ENCODE results near the gene PCSK5.

Gene PCSK5

DNA sequence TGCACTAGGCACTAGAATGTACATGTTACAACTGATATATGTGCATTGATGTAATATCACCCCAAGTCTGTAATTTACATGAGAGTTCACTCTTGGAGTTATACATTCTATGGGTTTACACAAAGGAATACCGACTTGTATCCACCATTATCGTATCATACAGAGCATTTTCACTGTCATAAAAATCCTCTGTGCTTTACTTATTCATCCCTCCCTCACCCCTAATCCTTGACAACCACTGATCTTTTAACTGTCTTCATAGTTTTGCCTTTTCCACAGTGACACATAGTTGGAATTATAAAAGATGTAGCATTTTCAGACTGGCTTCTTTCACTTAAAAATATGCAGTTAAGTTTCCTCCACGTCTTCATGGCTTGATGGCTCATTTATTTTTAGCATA, 514.9 kb downstream of the PCSK5 start:
- no peaks in the 10 kb centered on the region for H3K36me3 Mint-ChIP-seq
- no peak overlapping the region for H3K27ac Mint-ChIP-seq
- no peaks in the 10 kb centered on the region for H3K27me3 Mint-ChIP-seq
- no peak overlapping the region for H3K4me3 Mint-ChIP-seq
- peaks cover 11% of the 10 kb centered on the region for H3K4me1 Mint-ChIP-seq
- H3K9me3 Mint-ChIP-seq: no peaks in the 10 kb centered on the region

DNA sequence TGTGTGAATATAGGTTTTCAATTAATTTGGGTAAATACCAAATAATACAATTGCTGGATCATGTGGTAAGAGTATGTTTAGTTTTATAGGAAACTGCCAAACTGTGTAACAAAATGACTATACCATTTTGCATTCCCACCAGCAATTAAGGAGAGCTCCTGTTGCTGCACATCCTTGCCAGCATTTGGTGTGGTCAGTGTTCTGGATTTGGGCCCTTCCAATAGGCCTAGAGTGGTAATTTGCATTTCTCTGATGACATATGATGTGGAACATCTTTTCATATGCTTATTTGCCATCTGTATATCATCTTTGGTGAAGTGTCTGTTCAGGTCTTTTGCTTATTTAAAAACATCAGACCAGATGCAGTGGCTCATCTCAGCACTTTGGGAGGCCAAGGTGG, 515.4 kb downstream of the PCSK5 start:
- Mint-ChIP-seq H3K27ac (no peak overlapping the region), H3K9me3 (no peaks in the 10 kb centered on the region), H3K27me3 (no peaks in the 10 kb centered on the region)

More for the DNA sequence above, 515.4 kb downstream of the PCSK5 start:
- H3K4me3 Mint-ChIP-seq: no peak overlapping the region
- no peaks in the 10 kb centered on the region for H3K36me3 Mint-ChIP-seq
- H3K4me1 Mint-ChIP-seq: peaks cover 11% of the 10 kb centered on the region

Measured in activated naive CD4-positive, alpha-beta T cell treated with anti-CD3 and anti-CD28 coated beads, Interleukin-2, amount 50 U/mL, for 24 hours (primary cell).